Endothelial cell of umbilical vein (primary cell): Measurements from ENCODE around the gene FRMD4A. TPM values are rescaled to one million over a fixed set of nuclear protein-coding genes. Genes with fewer than 3 reads are reported as not detected.

ENCODE experiments used
- BruUV-seq: library from RNA; stranded (reverse); fragments of 400-500 nt; replicated peaks from 2 replicates; lab custom pipeline; 2021; lab: Mats Ljungman, UMichigan
- CTCF ChIA-PET: fragments of 300-600, 350-600 bp; sonication (Branson Sonifier 250); formaldehyde crosslinking; loops from one replicate; lab custom pipeline; 2021; ENCODE audit warnings: antibody characterized with exemption, inconsistent platforms; lab: Charles Lee
- POLR2A ChIA-PET: fragments of 300-600, 350-600 bp; sonication (Branson Sonifier 250); formaldehyde crosslinking; loops from one replicate; lab custom pipeline; 2021; ENCODE audit warnings: antibody characterized with exemption, inconsistent platforms; lab: Charles Lee
- DNase-seq: peaks from one replicate; pipeline ENCODE4 v3.0.0-alpha.2; 2011; ENCODE audit warnings: low read depth, low spot score
- FAIRE-seq: peaks from 2 replicates; lab custom pipeline; 2011; peaks lifted over from hg19 to GRCh38; lab: Jason Lieb, UNC
- H2AFZ ChIP-seq: 2 replicates; pipeline ENCODE4 v1.6.0; 2012; ENCODE audit warnings: low read depth, low read length, control low read depth, inconsistent platforms
- H3K27ac ChIP-seq: 2 replicates; pipeline ENCODE4 v1.5.1; 2011; ENCODE audit warnings: low read depth, mild to moderate bottlenecking, control low read depth, low read length, moderate library complexity; ENCODE audit not compliant: insufficient read depth
- H3K27me3 ChIP-seq, 2 experiments: 2 replicates each; pipeline versions ENCODE4 v1.6.0 to v1.6.1; 2011; ENCODE audit warnings: low read length in 2 of 2, mixed read lengths in 1 of 2; ENCODE audit not compliant: control insufficient read depth in 2 of 2, insufficient read depth in 2 of 2
- H3K36me3 ChIP-seq, 2 experiments: 2 replicates in 1 of 2; 3 replicates in 1 of 2; pipeline ENCODE4 v1.5.1; 2011; ENCODE audit warnings: low read length in 2 of 2, mild to moderate bottlenecking in 1 of 2, moderate library complexity in 1 of 2; ENCODE audit not compliant: control insufficient read depth in 2 of 2, insufficient read depth in 2 of 2; ENCODE audit errors: extremely low read depth in 1 of 2
- H3K4me1 ChIP-seq: 3 replicates; pipeline ENCODE4 v1.5.1; 2011; ENCODE audit warnings: mild to moderate bottlenecking, low read length; ENCODE audit not compliant: control insufficient read depth, insufficient read depth; ENCODE audit errors: extremely low read depth
- H3K4me2 ChIP-seq: 2 replicates; pipeline ENCODE4 v1.6.1; 2011; ENCODE audit warnings: low read length, control low read depth, mixed read lengths; ENCODE audit not compliant: insufficient read depth
- H3K4me3 ChIP-seq, 3 experiments: fragments of 200-600 bp in 1 of 3; sonication (generic), shearing (Covaris generic) in 1 of 3; replicated peaks in 1 of 3; 2 replicates each; pipeline ENCODE4 v1.5.1; 2011 to 2016; ENCODE audit warnings: control low read depth in 3 of 3, low read length in 3 of 3, mild to moderate bottlenecking in 2 of 3, inconsistent platforms in 1 of 3, low read depth in 1 of 3, moderate library complexity in 1 of 3; ENCODE audit not compliant: insufficient read depth in 1 of 3
- H3K79me2 ChIP-seq: 2 replicates; pipeline ENCODE4 v1.6.0; 2012; ENCODE audit warnings: low read length, inconsistent platforms; ENCODE audit not compliant: control insufficient read depth, insufficient read depth
- H3K9ac ChIP-seq: replicated peaks from 2 replicates; pipeline ENCODE3; 2011; ENCODE audit warnings: low read length, control low read depth; ENCODE audit not compliant: insufficient read depth; ENCODE audit errors: extremely low read depth
- H3K9me1 ChIP-seq: replicated peaks from 3 replicates; pipeline ENCODE4 v1.6.0; 2011; ENCODE audit warnings: mild to moderate bottlenecking, low read length; ENCODE audit not compliant: control insufficient read depth, insufficient read depth; ENCODE audit errors: extremely low read depth
- H3K9me3 ChIP-seq: replicated peaks from 2 replicates; pipeline ENCODE4 v1.5.1; 2012; ENCODE audit warnings: low read length, inconsistent platforms; ENCODE audit not compliant: control insufficient read depth, insufficient read depth
- H4K20me1 ChIP-seq: replicated peaks from 2 replicates; pipeline ENCODE3; 2011; ENCODE audit warnings: mild to moderate bottlenecking, low read length; ENCODE audit not compliant: control insufficient read depth, insufficient read depth; ENCODE audit errors: extremely low read depth
- EZH2 ChIP-seq: IDR thresholded peaks from 2 replicates; pipeline ENCODE4 v1.6.1; 2012; ENCODE audit warnings: borderline replicate concordance, low read depth, mild to moderate bottlenecking, moderate library complexity, low read length, inconsistent platforms; ENCODE audit not compliant: severe bottlenecking
- FOS ChIP-seq: IDR thresholded peaks from 2 replicates; pipeline ENCODE4 v1.6.1; 2011; ENCODE audit warnings: mild to moderate bottlenecking, low read length, moderate library complexity, borderline replicate concordance; ENCODE audit not compliant: insufficient read depth
- GATA2 ChIP-seq: IDR thresholded peaks from 2 replicates; pipeline ENCODE4 v1.7.0; 2011; ENCODE audit warnings: low read depth, mild to moderate bottlenecking, moderate library complexity, mixed read lengths, low read length; ENCODE audit not compliant: insufficient read length, insufficient read depth
- POLR2A ChIP-seq: IDR thresholded peaks from 2 replicates; pipeline ENCODE4 v1.6.1; 2012; ENCODE audit warnings: low read depth, mild to moderate bottlenecking, control low read depth, low read length
- POLR2AphosphoS5 ChIP-seq: IDR thresholded peaks from 2 replicates; pipeline ENCODE4 v1.6.1; 2012; ENCODE audit warnings: low read depth, mild to moderate bottlenecking, control low read depth, low read length, moderate library complexity; ENCODE audit not compliant: insufficient read depth
- dilution Hi-C: fragments of 300-500 bp; cut with MboI; formaldehyde crosslinking; loops from one replicate; pipeline ENCODE4 v1.15.0; 2019; ENCODE audit warnings: low sequenced_read_pairs; ENCODE audit not compliant: extremely low pct_ligation_motif_present
- intact Hi-C: fragments of 100-400 bp; cut with micrococcal nuclease; formaldehyde crosslinking; loops from one replicate; pipeline ENCODE4 v1.10.0; 2022
- polyA plus RNA-seq, 4 experiments: library from polyadenylated mRNA; depleted of rRNA in 3 of 4; stranded (reverse) in 3 of 4; unstranded in 1 of 4; fragments of >200 nt; gene quantifications; 2 replicates each; pipeline versions ENCODE4 v1.2.1 to v1.2.3, GENCODE V29; 2011 to 2012; ENCODE audit warnings: missing spikeins in 1 of 4
- total RNA-seq: library from RNA; stranded (reverse); gene quantifications from 2 replicates; pipeline ENCODE4 v1.2.3, GENCODE V29; 2021
- TF ChIP-seq, protein P1 (sequence below): IDR thresholded peaks from 2 replicates; pipeline ENCODE4 v1.6.1; 2011; ENCODE audit not compliant: insufficient read depth, insufficient read length
- TF ChIP-seq, protein P2 (sequence below), 2 donors: IDR thresholded peaks; 1 replicate in 1 of 2; 2 replicates in 1 of 2; pipeline ENCODE4 v1.5.1; 2011; ENCODE audit warnings: low read length in 2 of 2, mild to moderate bottlenecking in 2 of 2, moderate library complexity in 2 of 2, control low read depth in 1 of 2, inconsistent platforms in 1 of 2, low read depth in 1 of 2; ENCODE audit not compliant: insufficient read depth in 1 of 2; ENCODE audit errors: extremely low read depth in 1 of 2

FRMD4A gene
- total and polyA plus RNA-seq, 2 donors (not counting 3 experiments of a cell fraction or from before 2014, with no cell fraction given) = 123 to 148 TPM

GRCh38 chr10:13660551-13660920 lies 670.2 kb downstream of the FRMD4A start:
- no peak overlapping the region for H3K4me3 ChIP-seq

More at GRCh38 chr10:13660551-13660920, 670.2 kb downstream of the FRMD4A start:
- Histone ChIP-seq H3K9me1 (no peaks in the 10 kb centered on the region), H3K4me2 (no peak overlapping the region), H2AFZ (no peak overlapping the region), H4K20me1 (no peaks in the 10 kb centered on the region), H3K79me2 (no peaks in the 10 kb centered on the region), H3K36me3 (peaks cover 31 to 39% of the 10 kb centered on the region in 2 experiments), H3K9ac (no peak overlapping the region), H3K27ac (no peak overlapping the region), H3K9me3 (no peaks in the 10 kb centered on the region), H3K4me1 (peaks cover 13% of the 10 kb centered on the region), H3K27me3 (no peaks in the 10 kb centered on the region)
- no TSS peak for BruUV-seq
- ChIA-PET CTCF (interaction anchor here (0.6 to 2.7 kb wide), 3 partner anchors 17 to 126 kb away, joined by 3 to 27 read pairs (median 4); no protein-coding TSS in a partner anchor), POLR2A (no interaction called here)
- dilution Hi-C loops (no loop called here), intact Hi-C loops (loop anchor here (1.0 to 5.0 kb wide), 5 partner anchors 24 to 118 kb away; no protein-coding TSS in a partner anchor)
- FAIRE-seq (peak; percentile 38), DNase-seq (no peak)
- no peak for TF ChIP-seq POLR2A
- no peak for TF ChIP-seq GATA2
- no peak for TF ChIP-seq FOS
- TF ChIP-seq, protein P1, sequence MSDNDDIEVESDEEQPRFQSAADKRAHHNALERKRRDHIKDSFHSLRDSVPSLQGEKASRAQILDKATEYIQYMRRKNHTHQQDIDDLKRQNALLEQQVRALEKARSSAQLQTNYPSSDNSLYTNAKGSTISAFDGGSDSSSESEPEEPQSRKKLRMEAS = no peak
- TF ChIP-seq, protein P2, sequence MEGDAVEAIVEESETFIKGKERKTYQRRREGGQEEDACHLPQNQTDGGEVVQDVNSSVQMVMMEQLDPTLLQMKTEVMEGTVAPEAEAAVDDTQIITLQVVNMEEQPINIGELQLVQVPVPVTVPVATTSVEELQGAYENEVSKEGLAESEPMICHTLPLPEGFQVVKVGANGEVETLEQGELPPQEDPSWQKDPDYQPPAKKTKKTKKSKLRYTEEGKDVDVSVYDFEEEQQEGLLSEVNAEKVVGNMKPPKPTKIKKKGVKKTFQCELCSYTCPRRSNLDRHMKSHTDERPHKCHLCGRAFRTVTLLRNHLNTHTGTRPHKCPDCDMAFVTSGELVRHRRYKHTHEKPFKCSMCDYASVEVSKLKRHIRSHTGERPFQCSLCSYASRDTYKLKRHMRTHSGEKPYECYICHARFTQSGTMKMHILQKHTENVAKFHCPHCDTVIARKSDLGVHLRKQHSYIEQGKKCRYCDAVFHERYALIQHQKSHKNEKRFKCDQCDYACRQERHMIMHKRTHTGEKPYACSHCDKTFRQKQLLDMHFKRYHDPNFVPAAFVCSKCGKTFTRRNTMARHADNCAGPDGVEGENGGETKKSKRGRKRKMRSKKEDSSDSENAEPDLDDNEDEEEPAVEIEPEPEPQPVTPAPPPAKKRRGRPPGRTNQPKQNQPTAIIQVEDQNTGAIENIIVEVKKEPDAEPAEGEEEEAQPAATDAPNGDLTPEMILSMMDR (IDR thresholded peaks at IDR 0.05; ENCODE audit: extremely low read depth in 1 of 2, insufficient read depth in 1 of 2, low read depth in 1 of 2, low read length in 2 of 2) = no peak
- no peak for TF ChIP-seq EZH2
- TF ChIP-seq POLR2AphosphoS5 = no peak
